ENCODE measurements around the gene PCGF1.

DNA sequence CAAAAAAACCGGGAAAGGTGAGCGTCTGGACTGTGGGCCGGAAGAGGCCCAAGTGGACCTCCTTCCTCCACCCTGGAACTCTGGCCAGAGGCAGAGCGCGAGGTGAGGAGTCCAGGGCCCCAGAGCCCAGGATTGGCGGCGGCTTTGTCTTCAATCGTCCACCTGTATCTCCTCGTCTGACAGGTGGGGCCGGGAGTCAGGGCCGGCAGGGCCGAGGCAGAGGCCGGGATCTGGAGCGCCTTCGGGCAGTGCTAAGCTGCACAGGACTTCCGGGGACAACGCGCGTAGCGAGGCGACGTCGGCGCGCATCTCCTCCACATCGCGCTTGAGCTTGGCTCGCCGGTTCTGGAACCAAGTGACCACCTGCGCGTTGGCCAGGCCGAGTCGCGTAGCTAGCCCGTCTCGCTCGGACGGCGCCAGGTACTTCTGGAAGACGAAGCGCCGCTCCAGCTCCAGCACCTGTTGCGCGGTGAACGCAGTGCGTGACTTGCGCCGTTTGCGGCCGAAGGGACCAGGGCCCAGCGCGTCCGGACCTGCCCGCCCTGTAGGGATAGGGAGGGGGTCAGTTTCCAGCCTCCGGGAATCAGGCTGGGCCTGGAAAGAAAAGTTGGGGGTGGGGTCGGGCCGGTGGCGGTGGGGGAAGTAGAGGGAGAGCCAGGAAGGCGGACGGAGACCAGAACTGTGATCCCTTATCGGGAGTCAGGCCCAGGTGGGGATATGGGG, 9.6 kb downstream of the PCGF1 start:
- TF ChIP-seq CTCF (IDR thresholded peaks at IDR 0.05; ENCODE audit: insufficient read depth, low read depth, low read length): no peak
- peak; percentile 49 for TF ChIP-seq EZH2 (IDR thresholded peaks at IDR 0.05; ENCODE audit: insufficient read depth, low read length)
